Right forelimb (tissue), 1 donor: ENCODE data around the gene REPIN1.

Source experiments
- DNase-seq: peaks from one replicate; pipeline ENCODE4 v3.0.0-alpha.2; 2018

REPIN1 gene

DNA sequence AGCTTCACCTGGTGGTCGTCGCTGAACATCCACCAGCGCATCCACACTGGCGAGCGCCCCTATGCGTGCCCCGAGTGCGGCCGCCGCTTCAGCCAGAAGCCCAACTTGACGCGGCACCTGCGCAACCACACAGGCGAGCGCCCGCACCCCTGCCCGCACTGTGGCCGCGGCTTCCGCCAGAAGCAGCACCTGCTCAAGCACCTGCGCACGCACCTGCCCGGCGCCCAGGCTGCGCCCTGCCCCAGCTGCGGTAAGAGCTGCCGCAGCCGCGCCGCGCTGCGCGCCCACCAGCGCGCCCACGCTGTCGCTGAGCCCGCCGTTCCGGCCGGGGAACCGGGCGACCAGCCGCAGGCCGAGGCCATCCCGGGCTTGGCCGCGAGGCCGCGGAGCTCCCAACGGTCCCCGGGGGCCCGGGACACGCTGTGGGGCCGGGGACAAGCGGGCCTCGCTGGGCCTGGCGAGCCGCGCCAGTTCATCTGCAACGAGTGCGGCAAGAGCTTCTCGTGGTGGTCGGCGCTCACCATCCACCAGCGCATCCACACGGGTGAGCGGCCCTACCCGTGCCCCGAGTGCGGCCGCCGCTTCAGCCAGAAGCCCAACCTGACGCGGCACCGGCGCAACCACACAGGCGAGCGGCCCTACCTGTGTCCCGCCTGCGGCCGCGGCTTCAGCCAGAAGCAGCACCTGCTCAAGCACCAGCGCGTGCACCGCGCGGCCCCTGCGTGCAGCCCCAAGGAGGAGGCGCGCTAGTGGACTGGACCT lies 28.9 kb downstream of the REPIN1 start:
- DNase-seq: no peak

DNA sequence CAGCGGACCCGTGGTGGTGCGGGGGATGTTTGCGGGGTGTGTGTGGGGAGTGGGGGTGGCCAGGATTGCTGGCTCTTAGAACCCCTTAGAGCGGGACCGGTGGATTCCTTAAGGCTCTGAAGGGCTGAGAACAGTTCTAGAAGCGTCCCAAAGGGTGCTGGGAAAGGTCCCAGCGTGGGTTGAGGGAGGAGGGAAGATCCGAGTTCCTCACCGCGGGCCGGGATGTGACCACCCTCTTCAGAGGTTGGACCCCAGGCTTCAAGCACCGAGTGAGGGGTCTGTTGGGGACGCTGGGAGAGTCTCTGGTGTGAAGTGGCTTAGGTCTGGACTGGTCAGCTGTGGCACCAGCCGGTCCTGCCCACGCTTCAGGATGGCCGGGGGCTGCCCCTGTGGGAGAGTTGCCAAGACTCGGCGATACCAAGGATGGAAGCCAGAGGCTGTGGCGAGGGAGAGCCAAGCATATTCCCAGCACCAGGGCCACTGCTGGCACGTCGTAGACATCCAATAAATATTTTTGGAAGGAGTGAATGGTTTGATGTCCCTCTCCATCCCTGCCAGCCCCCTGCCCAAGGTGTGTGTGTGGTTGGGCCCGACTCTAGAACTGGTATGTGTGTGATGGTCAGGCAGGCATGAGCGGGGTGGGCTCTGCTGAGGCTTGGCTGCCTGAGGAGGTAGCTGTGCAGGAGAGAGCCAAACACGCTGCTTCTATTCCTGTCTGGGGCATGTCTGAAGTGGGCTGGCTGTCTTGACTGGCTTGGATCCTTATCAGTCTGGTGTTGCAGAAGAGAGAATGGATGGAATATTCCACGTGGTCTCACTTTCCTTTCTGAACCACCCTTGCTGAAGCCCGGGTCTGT lies 29.7 kb downstream of the REPIN1 start:
- DNase-seq: no peak

DNA sequence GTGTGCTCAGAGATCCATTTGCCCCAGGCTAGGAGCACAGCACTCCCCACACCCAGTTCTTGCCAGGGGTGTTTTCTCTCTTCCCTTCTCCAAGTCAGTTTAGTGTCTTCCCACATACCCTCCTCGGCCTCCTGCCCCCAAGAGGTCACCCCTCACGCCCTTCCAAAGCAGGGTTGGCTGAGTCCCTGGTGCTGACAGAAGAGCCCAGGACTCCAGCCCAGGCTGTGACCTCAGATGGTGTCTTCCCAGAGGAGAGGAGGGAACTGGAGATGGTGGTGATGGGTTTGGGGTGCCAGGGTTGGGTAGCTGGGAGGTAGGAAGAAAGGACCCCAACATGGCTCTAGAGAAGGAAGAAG lies 30.3 kb downstream of the REPIN1 start:
- no peak for DNase-seq

DNA sequence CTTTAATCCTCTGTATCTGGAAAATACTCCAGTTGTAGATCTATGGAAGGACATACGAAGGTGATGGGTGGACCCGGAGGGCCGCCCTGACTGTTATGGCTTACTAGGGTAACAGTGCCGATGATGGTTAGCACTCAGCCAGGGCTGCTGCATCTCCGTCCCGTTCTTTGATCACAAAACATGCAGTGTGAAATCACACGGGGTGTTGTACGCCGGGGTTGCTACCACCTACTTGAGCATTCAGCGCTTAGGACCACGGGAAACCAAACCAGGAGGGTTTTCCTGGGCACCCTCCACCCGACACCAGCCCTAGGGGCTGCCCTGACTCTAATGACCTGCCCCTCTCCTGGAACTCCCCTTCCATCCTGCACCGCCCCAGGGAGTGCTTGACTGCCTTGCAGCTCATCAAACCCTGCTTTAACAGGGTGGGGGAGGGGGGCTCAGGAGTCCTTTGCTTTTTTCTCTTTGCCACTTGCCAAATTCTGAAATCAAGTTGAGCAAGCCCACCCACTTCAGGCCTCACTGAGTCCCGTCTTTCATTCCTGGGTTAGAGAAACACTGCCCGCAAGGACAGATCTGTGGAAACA lies 30.9 kb downstream of the REPIN1 start:
- no peak for DNase-seq

DNA sequence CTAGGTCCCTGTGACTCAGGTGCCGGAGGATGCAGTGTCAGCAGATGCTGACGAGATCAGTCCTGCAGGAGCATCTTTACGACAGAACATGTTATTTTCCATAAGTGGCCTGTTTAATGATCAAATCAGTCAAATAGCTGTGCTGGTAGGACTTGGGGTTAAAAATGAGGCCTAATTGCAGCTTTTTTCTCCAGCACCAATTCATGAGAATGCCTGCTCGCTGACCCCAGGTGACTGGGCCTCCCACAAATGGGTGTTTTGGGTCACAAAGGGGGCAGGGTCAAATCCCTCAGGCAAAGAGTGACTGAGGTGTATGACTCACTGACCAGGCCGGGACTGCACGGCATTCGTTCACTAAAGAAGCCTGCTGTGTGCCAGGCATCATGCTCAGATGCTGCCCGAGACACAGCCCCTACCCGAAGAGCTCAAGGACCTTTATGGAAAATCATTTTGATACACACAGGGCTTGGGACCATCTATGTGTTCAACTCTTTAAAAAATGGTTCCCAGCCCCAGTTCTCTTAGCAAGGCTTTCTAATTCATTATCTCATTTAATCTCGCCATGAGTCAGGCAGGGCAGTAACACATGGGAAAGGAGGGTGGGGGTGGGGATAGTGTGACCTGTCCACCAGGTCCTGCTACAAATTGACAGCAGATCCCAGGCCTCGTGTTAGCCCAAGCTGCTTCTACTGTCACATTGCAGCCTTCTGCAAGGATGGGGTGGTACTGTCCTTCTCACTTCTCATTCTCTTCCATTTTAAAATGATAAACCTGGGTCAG lies 31.6 kb downstream of the REPIN1 start:
- DNase-seq: no peak

DNA sequence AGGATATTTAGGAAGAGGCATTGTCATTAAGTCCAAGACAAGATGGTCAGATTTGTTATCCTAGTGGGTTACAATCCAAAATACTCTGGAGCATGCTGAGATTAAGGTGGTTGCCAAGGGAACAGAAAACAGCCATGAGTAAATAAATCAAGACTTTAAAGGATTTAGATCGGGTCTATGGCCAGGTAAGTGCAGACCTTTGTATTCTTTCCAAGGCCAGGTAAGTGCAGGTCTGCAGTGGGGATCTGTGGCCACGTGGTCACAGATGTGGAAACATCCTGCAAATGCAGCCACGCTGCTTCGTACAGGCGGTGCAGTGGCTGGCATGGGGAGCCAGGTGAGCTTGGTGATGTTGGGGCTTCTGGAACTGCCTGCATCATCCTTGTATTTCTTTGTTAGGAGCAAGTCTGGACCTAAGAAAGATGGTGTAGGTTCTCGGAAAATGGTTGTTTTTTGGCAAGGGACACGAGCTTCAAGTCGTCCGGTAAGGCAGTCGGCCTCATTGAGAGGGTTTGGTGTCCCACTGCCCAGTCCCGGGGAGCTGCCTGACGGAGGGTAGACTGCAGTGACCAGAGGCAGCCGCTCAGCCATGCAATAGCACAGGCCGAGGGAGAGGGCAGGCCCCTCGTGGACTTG lies 32.3 kb downstream of the REPIN1 start:
- no peak for DNase-seq

DNA sequence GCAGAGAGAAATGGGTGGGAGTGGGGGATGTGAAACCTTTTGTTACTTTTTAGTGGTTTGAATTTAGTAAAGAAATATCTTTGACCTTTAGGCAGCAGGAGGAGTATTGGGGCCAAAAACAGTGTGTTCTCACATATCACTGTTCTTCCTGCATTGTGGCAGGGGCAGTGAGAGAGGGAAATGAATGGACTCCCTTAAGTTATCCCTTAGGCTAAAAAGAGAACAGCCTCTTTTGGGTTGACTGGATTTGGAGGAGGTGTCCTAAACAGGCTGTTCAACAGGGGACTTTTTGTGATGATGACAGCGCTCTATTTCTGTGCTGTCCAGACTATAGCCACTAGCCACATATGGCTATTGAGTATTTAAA lies 32.8 kb downstream of the REPIN1 start:
- DNase-seq: no peak

DNA sequence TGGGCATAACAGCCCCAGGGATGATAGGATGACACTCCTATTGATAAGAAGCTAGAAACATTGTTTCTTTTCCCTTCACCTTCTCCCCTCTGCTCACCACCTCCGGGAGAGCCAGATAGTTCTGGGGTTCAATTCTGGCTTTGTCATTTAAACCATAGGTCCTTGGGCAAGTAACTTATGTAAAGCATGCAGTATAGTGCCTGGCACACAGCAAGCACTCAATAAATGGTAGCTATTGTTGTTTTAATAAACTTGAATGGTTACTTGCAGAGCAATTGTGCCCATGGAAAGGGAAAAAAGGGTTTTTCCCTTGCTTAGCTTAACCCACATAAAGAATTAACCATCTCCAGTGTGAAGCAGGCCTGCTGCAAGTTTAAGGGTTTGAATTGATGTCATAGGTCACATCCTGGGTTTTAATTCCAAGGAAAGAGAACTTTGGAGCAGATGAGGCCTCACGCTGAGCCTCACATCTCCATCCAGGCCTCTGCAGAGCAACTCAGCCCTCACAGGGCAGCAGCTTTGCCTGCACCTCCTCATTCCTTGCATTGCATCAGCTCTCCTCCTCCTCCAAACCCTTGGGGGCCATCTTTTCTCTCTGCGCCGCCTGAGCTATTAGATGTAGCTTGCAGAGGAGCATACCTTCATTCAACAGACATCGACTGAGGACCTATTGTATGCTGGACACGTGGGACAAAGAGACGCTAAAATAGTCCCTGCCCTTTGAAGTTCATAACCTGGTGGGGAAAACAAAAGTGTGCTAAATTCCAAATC lies 33.4 kb downstream of the REPIN1 start:
- DNase-seq: no peak

DNA sequence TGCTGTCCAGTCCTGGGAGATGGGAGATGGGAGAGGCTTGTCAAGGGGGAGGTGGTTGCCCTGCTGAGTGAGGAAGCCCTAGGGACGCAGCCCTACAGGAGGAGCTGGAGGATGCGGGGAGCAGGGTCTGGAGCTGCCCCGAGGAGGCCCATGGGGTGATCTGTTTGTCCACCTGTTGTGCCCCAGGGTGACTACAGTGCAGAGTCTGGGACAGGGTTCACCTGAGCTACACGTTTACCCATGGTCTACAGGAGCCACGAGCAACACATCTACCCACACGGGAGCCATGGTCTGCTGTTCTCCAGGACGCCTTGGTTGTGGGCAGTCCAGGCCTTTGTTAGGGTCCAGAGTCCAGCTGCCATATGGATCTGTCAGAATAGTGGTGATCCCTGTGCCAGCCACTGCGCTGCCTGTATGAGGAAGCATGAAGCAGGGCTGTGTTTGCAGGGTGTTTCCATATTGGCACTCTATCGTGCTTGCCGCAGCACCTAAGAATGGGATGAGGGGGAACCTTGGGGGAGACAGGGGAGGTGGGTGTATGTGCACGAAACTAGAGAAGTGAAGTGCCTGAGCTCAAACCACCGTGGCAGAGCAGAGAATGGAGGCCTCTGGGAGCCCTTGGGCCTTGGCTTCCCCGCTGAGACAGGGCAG lies 34.2 kb downstream of the REPIN1 start:
- no peak for DNase-seq

DNA sequence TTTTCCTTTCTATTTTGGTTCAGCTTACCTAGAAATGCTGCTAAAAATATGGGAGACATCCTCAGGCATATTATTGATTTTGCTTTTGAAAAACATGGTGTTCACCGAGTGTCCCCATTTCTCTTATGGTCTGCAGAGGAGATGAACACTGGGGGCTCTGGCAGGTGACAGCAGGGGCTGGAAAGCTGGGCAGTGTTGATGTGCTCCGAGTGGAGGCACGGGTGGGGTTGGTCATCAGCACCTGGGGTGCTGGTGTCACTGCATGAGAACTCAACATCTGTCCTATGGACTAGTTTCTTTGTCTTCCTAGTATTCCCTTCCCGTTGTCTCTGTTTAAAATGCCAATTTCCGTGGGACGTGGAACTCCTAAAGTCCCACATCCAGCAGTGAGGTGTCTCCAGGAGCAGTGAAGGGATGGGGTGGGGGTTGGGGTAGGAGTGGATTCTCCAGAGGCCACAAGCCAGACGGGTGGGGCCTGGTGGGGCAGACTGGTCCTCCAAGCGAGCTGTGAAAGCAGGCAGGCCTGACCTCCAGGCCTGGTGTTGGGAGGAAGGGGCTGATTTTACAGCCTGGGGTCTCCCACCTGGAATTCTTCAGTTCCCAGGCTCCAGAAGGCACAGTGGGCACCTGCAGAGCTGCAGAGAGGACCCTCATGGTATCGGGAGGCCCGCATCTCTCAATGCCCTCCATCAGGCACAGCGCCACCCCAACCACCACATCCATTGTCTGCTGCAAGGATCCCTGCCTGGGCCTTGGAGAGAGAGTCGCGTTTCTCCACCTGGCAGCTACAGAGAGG lies 35.0 kb downstream of the REPIN1 start:
- DNase-seq: no peak

DNA sequence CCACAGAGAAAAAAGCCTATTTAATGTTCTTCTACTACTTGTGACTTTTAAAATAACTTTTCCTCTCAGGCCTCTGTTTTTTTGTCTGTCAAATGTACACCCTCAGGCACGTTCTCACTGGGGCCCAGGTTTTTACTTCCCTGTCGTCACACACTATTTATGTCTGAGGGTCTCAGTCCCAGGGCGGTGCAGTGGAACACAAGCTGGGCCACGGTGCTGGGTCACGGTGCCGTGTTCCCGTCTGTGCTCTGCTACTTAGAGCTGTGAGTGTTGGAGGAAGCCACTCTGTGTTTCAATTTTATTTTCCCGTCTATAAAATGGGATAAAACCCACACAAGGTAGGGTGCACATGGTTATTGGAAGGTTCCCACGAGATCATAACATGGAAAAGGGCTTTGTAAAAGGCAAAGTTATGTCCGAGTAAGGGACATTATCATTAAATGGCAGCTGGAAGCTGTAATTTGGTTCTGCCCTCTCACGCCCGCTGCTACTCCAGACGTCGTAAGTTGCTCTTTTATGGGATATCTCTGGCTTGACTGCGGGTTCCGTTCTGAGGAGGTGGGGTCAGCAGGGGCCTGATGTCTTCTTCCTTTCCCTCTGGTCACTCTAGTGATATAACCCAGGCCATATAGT lies 35.7 kb downstream of the REPIN1 start:
- no peak for DNase-seq

DNA sequence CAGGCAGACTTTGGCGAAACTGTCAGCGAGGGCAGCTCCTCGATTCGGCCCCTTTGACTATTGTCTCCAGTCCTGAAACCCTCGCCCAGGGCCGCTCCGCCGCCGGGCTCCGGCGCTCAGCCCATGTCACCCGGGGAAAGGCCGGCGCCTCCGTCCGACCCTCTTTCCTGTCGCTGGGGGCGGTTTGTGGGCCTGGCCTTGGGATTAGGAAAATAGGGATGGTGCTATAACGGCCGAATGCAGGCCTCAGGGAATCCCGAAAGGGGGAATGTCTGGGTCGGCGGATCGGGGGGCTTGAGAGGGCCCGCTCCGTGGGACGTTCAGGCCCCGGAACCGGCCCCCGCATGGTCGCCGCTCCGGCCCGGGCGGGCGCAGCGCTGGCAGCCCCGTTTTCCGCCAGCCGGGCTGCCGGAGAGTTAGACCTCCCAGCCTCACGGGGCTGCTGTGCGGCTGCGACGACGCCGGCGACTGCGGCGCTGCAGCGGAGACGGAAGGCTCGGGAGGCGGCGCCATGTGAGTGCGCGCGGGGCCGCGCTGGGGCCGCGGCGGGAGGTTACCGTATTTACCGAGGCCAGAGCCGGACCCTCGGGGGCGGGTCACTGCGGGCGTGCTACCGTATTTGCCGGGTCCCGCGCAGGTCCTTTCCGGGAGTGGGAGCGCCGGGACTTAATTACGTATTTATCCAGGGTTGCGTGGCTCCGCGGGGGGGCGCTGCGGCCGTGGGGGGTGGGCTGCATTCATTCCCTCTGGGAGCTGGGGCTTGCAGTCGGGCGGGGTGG lies 36.4 kb downstream of the REPIN1 start:
- DNase-seq: peak; percentile 93

DNA sequence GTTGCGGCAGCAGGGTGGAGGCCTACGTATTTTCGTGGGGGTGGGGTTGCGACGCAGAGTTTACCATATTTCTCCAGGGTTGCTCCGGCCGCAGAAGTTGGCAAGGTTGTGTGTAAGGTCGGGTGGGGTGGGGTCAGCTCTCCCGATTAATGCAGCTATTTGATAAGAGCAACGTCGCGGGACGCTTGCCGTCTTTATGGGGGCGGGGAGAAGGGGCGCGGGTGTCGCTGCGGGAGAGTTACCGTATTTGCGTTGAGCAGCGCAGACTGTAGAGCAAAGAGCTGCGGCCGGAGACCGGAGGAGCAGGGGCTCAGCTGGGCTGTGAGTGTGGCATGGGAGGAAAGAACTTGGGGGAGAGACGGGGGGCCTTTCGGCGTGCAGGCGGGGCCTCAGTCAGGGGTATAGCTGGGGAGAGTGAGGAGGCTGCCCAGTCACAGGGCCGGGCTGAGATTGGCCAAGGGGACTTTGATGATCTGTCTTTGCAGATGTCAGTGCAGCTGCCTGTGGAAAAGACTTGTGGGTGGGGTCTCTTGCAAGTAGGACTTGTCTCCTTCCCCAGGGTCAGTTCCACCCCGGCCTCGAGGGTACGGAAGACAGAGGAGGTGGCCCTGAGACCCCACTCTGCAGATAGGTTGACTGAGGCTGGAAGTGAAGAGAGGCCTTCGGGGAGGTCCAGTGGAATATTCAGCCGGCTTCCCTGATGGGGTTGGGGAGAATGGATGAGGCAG lies 37.1 kb downstream of the REPIN1 start:
- DNase-seq: no peak

DNA sequence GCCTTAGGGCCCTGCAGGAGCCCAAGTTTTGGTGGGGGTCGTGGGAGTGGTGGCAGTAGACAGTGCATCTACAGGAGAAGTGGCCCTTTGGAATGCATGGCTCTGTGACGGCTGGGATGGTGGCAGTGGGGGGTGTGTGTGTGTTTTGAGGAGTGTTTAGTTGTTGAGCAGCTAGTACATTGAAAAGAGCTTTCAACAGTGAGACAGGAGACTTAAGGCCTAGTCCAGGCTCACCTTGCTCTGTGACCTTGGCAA lies 37.6 kb downstream of the REPIN1 start:
- no peak for DNase-seq

DNA sequence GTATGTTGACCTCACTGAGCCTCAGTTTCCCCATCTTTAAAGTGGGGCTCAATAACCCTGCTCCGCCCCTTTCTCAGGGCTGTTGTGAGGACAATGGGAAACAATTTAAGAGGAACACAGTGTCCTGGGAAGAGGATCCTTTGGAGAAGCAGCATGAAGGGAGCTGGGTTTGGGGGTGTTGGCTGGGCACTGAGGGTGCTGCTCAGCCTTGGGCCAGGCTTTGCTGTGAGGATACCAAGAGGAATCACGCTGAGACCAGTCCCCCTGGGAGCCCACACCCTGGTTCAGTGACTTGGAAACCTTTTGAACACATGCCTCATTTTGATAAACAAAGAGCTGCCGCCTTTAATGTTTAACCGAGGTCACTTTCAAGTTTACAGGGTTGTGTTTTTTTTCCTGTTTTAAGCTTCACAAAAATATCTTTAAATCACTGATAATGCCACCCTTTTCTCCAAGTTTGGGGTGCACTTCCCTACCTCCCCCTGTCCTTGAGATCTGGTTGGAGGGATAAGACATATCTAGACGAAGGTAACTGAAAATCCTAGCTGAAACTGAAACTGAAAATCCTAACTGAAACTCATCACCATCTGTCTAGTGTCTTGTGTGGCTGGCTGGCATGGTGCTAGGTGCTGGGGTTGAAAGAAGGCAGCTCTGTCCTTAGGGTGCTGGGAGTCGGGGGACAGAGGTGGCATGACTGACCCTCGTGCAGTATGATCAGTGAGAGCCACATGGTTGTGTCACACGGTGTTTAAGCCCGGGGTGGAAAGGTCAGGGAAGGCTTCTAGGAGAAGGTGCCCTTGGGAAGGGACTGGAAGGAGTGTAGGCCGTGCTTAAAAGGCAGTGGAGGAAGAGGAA lies 38.2 kb downstream of the REPIN1 start:
- DNase-seq: no peak

DNA sequence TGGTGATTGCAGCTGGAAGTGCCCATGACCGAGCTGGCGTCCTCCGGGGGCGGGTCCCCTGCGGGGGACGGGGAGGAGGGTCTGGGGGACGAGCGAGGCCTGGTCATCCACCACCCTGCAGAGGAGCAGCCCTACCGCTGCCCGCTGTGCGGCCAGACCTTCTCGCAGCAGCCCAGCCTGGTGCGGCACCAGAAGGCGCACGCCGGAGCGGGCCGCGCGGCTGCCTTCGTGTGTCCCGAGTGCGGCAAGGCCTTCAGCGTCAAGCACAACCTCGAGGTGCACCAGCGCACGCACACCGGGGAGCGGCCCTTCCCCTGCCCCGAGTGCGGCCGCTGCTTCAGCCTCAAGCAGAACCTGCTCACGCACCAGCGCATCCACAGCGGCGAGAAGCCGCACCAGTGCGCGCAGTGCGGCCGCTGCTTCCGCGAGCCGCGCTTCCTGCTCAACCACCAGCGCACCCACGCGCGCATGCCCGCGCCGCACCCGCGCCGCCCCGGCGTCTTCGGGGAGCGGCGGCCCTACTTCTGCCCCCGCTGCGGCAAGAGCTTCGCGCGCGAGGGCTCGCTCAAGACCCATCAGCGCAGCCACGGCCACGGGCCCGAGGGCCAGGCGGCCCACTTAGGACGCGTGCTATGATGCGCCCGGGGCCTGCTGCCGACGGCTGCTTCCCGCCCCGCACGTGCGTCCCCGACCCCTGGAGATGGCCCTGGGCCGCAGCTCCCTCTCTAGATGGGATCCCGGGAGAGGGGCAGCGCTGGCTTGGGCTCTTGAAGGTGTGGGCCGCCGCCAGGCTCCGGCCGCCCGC lies 39.2 kb downstream of the REPIN1 start:
- no peak for DNase-seq
